OCI-LY1 (cell line): Measurements from ENCODE around the gene EPOP.

Experiments used
- H2AFZ ChIP-seq: fragments of 200-600 bp; sonication (generic), shearing (Covaris generic); 2 replicates; pipeline ENCODE4 v1.6.0; 2014; ENCODE audit warnings: antibody characterized with exemption, mild to moderate bottlenecking, low read length
- H3F3A ChIP-seq: fragments of 200-600 bp; sonication (generic), shearing (Covaris generic); 2 replicates; pipeline ENCODE4 v1.6.0; 2014; ENCODE audit warnings: mild to moderate bottlenecking, antibody characterized with exemption, low read length, moderate library complexity; ENCODE audit not compliant: insufficient read depth
- H3K27ac ChIP-seq: fragments of 200-600 bp; sonication (generic); 2 replicates; pipeline ENCODE4 v1.5.1; 2014; ENCODE audit warnings: low read length, mixed run types, mild to moderate bottlenecking, low read depth; ENCODE audit not compliant: poor library complexity, severe bottlenecking
- H3K27me3 ChIP-seq: fragments of 200-600 bp; sonication (generic); 2 replicates; pipeline ENCODE4 v1.6.0; 2014; ENCODE audit warnings: antibody characterized with exemption, mild to moderate bottlenecking, low read length, moderate library complexity; ENCODE audit not compliant: insufficient read depth
- H3K36me3 ChIP-seq: fragments of 200-600 bp; sonication (generic); 2 replicates; pipeline ENCODE4 v1.6.1; 2014; ENCODE audit warnings: mild to moderate bottlenecking, antibody characterized with exemption, low read length, moderate library complexity, mixed read lengths; ENCODE audit not compliant: insufficient read depth
- H3K4me1 ChIP-seq: fragments of 200-600 bp; sonication (generic); 2 replicates; pipeline ENCODE4 v1.5.1; 2014; ENCODE audit warnings: mild to moderate bottlenecking, low read length, moderate library complexity; ENCODE audit not compliant: insufficient read depth, severe bottlenecking
- H3K4me2 ChIP-seq: fragments of 200-600 bp; sonication (generic), shearing (Covaris generic); 2 replicates; pipeline ENCODE4 v1.6.1; 2014; ENCODE audit warnings: low read length
- H3K4me3 ChIP-seq: fragments of 200-600 bp; sonication (generic); 2 replicates; pipeline ENCODE4 v1.5.1; 2014; ENCODE audit warnings: low read length, low read depth, mild to moderate bottlenecking, mixed read lengths; ENCODE audit not compliant: poor library complexity, severe bottlenecking
- H3K79me2 ChIP-seq: fragments of 200-600 bp; shearing (Covaris generic); 2 replicates; pipeline ENCODE4 v1.6.1; 2016; ENCODE audit warnings: mixed run types, low read length, mixed read lengths; ENCODE audit not compliant: insufficient read depth
- H3K9ac ChIP-seq: fragments of 200-600 bp; sonication (generic), shearing (Covaris generic); 2 replicates; pipeline ENCODE4 v1.6.1; 2014; ENCODE audit warnings: mild to moderate bottlenecking, low read length, mixed read lengths
- H3K9me2 ChIP-seq: fragments of 200-600 bp; sonication (generic), shearing (Covaris generic); 2 replicates; pipeline ENCODE4 v1.6.1; 2014; ENCODE audit warnings: low read depth, mild to moderate bottlenecking, low read length, mixed read lengths
- H3K9me3 ChIP-seq: fragments of 200-600 bp; shearing (Covaris generic); 2 replicates; pipeline ENCODE4 v1.6.1; 2014; ENCODE audit warnings: low read length, mixed read lengths
- H4K20me1 ChIP-seq: fragments of 200-600 bp; sonication (generic), shearing (Covaris generic); 2 replicates; pipeline ENCODE4 v1.6.0; 2016; ENCODE audit warnings: mild to moderate bottlenecking, low read length; ENCODE audit not compliant: insufficient read depth
- EZH2 ChIP-seq: fragments of 200-600 bp; sonication (generic), shearing (Covaris generic); IDR thresholded peaks from 2 replicates; pipeline ENCODE4 v1.8.0; 2017; ENCODE audit warnings: borderline replicate concordance, mixed run types, mild to moderate bottlenecking, antibody characterized with exemption, low read length, moderate library complexity, mixed read lengths
- TF ChIP-seq, protein P1 (sequence below): fragments of 200-600 bp; sonication (generic), shearing (Covaris generic); IDR thresholded peaks from 2 replicates; pipeline ENCODE4 v1.5.1; 2017; ENCODE audit warnings: mild to moderate bottlenecking, antibody characterized with exemption, low read length, moderate library complexity, mixed read lengths

Gene EPOP

DNA sequence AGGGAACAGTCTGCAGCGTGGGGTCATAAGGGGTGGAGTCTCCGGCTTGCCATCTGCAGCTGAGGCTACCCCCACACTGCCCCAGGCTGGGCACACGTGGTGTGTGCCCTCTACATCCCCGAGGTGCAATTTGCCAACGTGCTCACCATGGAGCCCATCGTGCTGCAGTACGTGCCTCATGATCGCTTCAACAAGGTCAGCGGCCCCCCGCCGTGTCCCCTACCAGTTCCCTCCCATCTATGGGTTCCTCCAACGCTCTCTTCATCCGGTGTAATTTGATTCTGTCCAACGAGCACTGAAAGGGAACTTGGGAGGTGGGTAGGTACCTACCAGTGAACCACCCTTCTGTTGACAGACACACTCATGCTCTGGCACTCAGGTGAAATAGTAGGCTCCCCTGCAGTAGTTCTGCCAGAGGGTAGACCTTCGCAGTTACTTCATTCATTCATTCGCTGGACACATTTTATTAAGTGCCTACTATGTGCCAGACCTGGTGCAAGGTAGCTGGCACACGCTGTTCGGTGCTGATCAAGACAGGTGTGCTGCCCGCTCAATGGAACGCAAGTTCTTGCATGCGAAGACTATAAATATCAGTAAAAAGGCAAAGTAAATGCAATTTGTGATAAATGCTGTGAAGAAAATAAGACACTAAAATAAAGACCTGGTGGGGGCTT is 33.1 kb upstream of the EPOP start:
- Histone ChIP-seq H4K20me1 (no peaks in the 10 kb centered on the region), H3K9me3 (no peaks in the 10 kb centered on the region), H3F3A (no peaks in the 10 kb centered on the region), H3K79me2 (0 out of 2 replicates have a peak, but pooled peaks cover 4% of the 10 kb centered on the region), H3K4me1 (peaks cover 29% of the 10 kb centered on the region), H3K4me3 (no peak overlapping the region), H3K9ac (no peak overlapping the region; the same call in 1 of the 2 replicates), H2AFZ (no peak overlapping the region), H3K27me3 (no peaks in the 10 kb centered on the region), H3K4me2 (no peak overlapping the region), H3K36me3 (peaks cover 44% of the 10 kb centered on the region), H3K9me2 (no peaks in the 10 kb centered on the region), H3K27ac (no peak overlapping the region)
- no peak for TF ChIP-seq EZH2
- TF ChIP-seq, protein P1, sequence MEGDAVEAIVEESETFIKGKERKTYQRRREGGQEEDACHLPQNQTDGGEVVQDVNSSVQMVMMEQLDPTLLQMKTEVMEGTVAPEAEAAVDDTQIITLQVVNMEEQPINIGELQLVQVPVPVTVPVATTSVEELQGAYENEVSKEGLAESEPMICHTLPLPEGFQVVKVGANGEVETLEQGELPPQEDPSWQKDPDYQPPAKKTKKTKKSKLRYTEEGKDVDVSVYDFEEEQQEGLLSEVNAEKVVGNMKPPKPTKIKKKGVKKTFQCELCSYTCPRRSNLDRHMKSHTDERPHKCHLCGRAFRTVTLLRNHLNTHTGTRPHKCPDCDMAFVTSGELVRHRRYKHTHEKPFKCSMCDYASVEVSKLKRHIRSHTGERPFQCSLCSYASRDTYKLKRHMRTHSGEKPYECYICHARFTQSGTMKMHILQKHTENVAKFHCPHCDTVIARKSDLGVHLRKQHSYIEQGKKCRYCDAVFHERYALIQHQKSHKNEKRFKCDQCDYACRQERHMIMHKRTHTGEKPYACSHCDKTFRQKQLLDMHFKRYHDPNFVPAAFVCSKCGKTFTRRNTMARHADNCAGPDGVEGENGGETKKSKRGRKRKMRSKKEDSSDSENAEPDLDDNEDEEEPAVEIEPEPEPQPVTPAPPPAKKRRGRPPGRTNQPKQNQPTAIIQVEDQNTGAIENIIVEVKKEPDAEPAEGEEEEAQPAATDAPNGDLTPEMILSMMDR = no peak

DNA sequence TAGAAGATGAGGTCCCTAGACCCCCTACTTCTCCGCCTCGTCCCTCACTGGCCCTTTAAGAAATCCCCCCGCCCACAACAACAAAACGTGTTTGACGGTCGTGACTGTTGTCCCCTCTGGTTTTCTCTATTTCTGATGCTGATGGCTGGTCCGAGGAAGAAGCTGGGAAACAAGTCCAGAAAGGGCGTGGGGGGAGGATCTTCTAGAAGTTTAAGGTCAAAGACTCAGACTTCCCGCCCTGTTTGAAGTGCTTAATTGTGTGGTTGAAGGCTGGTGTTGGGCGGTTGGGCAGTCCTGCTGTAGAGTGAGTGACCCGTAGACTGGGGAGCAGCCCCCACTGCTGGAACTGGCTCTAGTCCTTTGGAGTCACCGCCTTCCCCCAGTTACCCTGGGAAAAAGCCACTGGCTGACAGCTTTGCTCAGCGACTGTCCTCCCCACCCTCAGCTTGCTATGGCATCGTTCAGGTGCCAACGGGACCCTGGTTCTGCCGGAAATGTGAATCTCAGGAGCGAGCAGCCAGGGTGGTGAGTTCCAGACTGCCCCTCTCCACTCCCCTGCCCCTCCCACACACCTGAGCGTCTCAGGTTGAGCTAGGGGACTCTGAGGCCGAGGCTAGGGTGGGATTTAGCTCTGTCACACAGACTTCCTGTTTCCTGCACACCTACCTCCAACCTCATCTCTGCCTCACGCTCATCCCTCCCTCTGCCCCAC is 31.9 kb upstream of the EPOP start:
- H3K4me2 ChIP-seq = peak overlapping the region; percentile 80
- H3K79me2 ChIP-seq = 0 out of 2 replicates have a peak, but pooled peaks cover 4% of the 10 kb centered on the region
- no peak overlapping the region for H2AFZ ChIP-seq
- H3K4me1 ChIP-seq = peaks cover 33% of the 10 kb centered on the region
- peak overlapping the region; percentile 71 for H3K27ac ChIP-seq
- peak overlapping the region; percentile 95 for H3K4me3 ChIP-seq
- TF ChIP-seq, protein P1 = no peak
- no peak for TF ChIP-seq EZH2
- peaks cover 33% of the 10 kb centered on the region for H3K36me3 ChIP-seq
- no peaks in the 10 kb centered on the region for H4K20me1 ChIP-seq
- H3K9me3 ChIP-seq = no peaks in the 10 kb centered on the region
- peaks cover 3% of the 10 kb centered on the region; the same call in 1 of the 2 replicates for H3F3A ChIP-seq
- H3K9me2 ChIP-seq = no peaks in the 10 kb centered on the region
- no peaks in the 10 kb centered on the region for H3K27me3 ChIP-seq
- peak overlapping the region; percentile 88 for H3K9ac ChIP-seq

DNA sequence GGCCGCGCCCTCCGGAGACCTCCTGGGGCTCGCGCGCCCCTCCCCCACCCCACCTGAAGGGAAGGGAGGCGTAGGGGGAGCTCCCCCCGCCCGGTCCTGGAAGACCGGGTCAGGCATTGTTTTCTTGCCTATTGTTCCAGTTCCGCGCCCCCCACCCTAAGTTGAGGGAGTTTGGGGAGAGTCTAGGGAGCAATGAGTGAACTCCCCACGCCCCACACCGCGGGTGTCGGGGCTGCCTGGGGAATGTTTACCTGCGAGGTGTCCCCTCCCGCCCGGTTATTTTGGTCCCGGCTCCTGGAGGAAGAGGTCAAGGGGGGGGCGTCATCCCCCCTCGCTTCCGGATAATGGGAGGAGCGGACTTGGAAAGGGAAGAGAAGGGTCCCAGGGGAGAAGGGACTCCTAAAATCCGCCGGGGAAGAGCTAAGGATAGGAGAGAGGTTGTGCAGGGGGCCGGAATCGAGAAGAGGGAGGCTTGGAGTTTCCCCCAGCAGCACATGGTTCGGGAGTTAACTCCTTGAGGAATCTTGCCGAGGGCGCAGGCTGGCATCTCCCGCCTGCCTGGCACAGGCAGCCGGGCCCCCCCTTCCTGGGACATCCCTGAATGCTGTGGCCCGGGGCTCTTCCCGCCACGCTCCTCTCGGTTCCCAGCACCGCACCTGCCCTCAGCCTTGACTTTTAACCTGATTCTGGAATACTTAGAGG is 31.2 kb upstream of the EPOP start:
- peaks cover 7% of the 10 kb centered on the region; the same call in 1 of the 2 replicates for H3F3A ChIP-seq
- H3K4me2 ChIP-seq = peak overlapping the region; percentile 80
- H3K9me3 ChIP-seq = no peaks in the 10 kb centered on the region
- peak overlapping the region; percentile 95 for H3K4me3 ChIP-seq
- H3K4me1 ChIP-seq = peaks cover 39% of the 10 kb centered on the region
- peak overlapping the region; percentile 71 for H3K27ac ChIP-seq
- peak overlapping the region; percentile 88 for H3K9ac ChIP-seq
- H3K36me3 ChIP-seq = peaks cover 30% of the 10 kb centered on the region
- H4K20me1 ChIP-seq = no peaks in the 10 kb centered on the region
- H3K79me2 ChIP-seq = 0 out of 2 replicates have a peak, but pooled peaks cover 4% of the 10 kb centered on the region
- H3K27me3 ChIP-seq = peaks cover 4% of the 10 kb centered on the region; the same call in 1 of the 2 replicates
- TF ChIP-seq, protein P1 = no peak
- TF ChIP-seq EZH2 = no peak
- H3K9me2 ChIP-seq = no peaks in the 10 kb centered on the region
- H2AFZ ChIP-seq = no peak overlapping the region
